ENCODE measurements around the gene CFAP97D2. TPM values are rescaled to one million over a fixed set of nuclear protein-coding genes. Genes with fewer than 3 reads are reported as not detected.
A peak's percentile ranks its signal among the peaks of the same experiment; 100 is the strongest.

The CFAP97D2 gene
- total RNA-seq, 1 donor from 2014 or later, result not detected

GRCh38 chr13:114230575-114230974, 51.5 kb downstream of the CFAP97D2 start:
- Histone ChIP-seq H3K4me1 (peaks cover 1% of the 10 kb centered on the region in 2 donors), H3K36me3 (no peaks in the 10 kb centered on the region), H3K9me3 (no peaks in the 10 kb centered on the region), H3K4me3 (no peak overlapping the region), H3K27me3 (no peaks in the 10 kb centered on the region), H3K27ac (no peak overlapping the region)
- TF ChIP-seq, protein P1, sequence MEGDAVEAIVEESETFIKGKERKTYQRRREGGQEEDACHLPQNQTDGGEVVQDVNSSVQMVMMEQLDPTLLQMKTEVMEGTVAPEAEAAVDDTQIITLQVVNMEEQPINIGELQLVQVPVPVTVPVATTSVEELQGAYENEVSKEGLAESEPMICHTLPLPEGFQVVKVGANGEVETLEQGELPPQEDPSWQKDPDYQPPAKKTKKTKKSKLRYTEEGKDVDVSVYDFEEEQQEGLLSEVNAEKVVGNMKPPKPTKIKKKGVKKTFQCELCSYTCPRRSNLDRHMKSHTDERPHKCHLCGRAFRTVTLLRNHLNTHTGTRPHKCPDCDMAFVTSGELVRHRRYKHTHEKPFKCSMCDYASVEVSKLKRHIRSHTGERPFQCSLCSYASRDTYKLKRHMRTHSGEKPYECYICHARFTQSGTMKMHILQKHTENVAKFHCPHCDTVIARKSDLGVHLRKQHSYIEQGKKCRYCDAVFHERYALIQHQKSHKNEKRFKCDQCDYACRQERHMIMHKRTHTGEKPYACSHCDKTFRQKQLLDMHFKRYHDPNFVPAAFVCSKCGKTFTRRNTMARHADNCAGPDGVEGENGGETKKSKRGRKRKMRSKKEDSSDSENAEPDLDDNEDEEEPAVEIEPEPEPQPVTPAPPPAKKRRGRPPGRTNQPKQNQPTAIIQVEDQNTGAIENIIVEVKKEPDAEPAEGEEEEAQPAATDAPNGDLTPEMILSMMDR (IDR thresholded peaks at IDR 0.05), result no peak
- no peak for DNase-seq (ENCODE audit: low spot score in 2 of 2)
- intact Hi-C loops (cut with DNase I), result no loop called here

DNA sequence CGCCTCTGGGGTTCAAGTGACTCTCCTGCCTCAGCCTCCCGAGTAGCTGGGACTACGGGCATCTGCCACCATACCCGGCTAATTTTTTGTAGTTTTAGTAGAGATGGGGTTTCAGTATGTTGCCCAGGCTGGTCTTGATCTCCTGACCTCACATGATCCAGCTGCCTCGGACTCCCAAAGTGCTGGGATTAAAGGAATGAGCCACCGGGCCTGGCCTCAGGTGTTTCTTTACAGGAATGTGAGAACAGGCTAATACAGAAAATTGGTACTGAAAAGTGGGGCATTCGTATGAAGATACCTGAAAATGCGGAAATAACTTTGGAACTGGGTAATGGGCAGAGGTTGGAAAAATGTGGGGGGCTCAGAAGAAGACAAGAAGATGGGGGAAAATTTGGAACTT, 52.8 kb downstream of the CFAP97D2 start:
- intact Hi-C loops (cut with DNase I), result no loop called here
- Histone ChIP-seq H3K4me3 (no peak overlapping the region), H3K9me3 (no peaks in the 10 kb centered on the region), H3K4me1 (peaks cover 6% of the 10 kb centered on the region in 2 donors), H3K36me3 (peaks cover 2% of the 10 kb centered on the region in 2 donors), H3K27me3 (no peaks in the 10 kb centered on the region), H3K27ac (no peak overlapping the region)
- TF ChIP-seq, protein P1 (IDR thresholded peaks at IDR 0.05), result no peak
- no peak for DNase-seq (ENCODE audit: low spot score in 2 of 2)

- peaks cover 19 to 24% of the 10 kb centered on the region in 2 donors for H3K36me3 ChIP-seq
- H3K27me3 ChIP-seq, result no peaks in the 10 kb centered on the region
- H3K9me3 ChIP-seq, result no peaks in the 10 kb centered on the region
- intact Hi-C loops (cut with DNase I), result no loop called here
- peaks cover 6% of the 10 kb centered on the region in 2 donors for H3K4me1 ChIP-seq
- TF ChIP-seq, protein P1 (IDR thresholded peaks at IDR 0.05), result no peak
- DNase-seq (ENCODE audit: low spot score in 2 of 2), result no peak
- peak overlapping the region; percentile 83 to 91 for H3K4me3 ChIP-seq
- peak overlapping the region; percentile 73 to 78 for H3K27ac ChIP-seq
Measured at GRCh38 chr13:114234266-114234644, 55.2 kb downstream of the CFAP97D2 start.

DNA sequence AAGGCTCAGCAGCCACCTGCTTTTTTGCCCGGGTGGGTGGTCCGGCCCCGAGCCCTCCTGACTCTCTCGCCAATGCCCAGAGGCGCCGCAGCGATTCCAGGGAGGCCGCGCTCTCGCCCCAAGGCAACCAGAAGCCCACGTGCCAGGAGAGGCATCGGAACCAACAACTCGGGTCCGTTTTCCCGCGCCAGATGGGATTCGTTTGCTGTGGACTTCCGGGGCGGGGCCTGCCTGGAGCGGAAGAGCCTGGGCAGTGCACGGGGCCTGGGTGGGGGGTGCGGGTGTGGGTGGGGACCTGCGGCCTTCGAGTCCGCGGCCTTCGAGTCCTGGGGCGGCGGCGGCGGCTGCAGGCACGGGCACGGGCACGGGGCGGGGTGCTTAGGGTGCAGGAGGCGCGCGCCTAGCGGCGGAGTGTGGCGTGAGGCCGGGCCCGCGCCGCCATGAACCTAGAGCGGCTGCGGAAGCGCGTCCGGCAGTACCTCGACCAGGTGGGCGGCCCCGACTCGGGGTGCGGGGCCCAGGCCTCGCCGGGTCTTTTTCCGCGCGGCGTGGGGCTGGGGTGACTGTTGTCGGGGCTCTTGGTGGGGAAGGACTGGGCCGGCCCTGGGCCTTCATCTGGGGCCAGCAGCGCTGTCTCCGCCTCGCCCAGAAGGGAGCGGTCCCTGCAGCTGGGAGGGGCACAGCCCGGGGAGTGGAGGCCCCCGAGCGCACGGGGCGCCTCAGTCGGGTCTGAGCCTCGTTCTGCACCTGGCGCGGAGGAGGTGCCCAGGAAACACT, 55.8 kb downstream of the CFAP97D2 start, which contains the start of gene CDC16:
Gene CDC16, plus strand, starts transcription at position 253 of the 777 bp plus-strand sequence. Its CDS starts 188 bp downstream, at position 441.
- Histone ChIP-seq H3K4me3 (peak within 1 kb of the TSS; percentile 83 to 91), H3K36me3 (peaks cover 22 to 29% of the 10 kb centered on the region in 2 donors), H3K27me3 (no peaks in the 10 kb centered on the region), H3K27ac (peak within 1 kb of the TSS; percentile 73 to 78), H3K9me3 (no peaks in the 10 kb centered on the region), H3K4me1 (peaks cover 6% of the 10 kb centered on the region in 2 donors)
- intact Hi-C loops (cut with DNase I), result no loop called here
- TF ChIP-seq, protein P1 (IDR thresholded peaks at IDR 0.05), result no peak
- peak; percentile 66 to 96 for DNase-seq (ENCODE audit: low spot score in 2 of 2)

DNA sequence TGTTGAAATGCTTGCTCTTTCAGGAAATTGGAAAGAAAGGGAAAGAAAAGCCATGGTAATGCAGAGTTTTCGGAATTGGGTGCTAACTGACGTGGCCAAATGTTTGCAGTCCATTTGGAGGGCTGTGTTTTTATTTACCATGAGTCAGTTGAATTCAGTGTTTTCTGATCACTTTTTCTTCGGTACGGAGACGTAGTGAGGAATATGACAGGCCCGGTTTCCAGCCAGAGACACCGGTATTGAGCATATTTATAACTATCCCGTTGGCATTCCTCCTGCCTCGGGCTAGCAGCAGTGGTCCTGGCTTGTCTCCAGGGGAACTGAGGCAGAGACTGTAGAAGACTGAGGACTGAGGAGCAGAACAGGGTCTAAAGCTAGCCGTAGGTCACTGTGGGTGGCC, 56.6 kb downstream of the CFAP97D2 start:
- Histone ChIP-seq H3K27me3 (no peaks in the 10 kb centered on the region), H3K4me3 (peak overlapping the region; percentile 83 to 91)

More for the DNA sequence above, 56.6 kb downstream of the CFAP97D2 start:
- Histone ChIP-seq H3K9me3 (no peaks in the 10 kb centered on the region), H3K36me3 (peaks cover 31 to 38% of the 10 kb centered on the region in 2 donors), H3K4me1 (peaks cover 6% of the 10 kb centered on the region in 2 donors), H3K27ac (peak overlapping the region; percentile 28 to 78)
- TF ChIP-seq, protein P1 (IDR thresholded peaks at IDR 0.05), result no peak
- intact Hi-C loops (cut with DNase I), result no loop called here
- no peak for DNase-seq (ENCODE audit: low spot score in 2 of 2)

Measured in ascending aorta (tissue), 2 donors.